LoVo (cell line): ENCODE results near the gene DAGLA.

Source experiments
- DNase-seq: peaks from one replicate; pipeline ENCODE4 v3.0.0-alpha.2; 2016; ENCODE audit warnings: low spot score

Gene DAGLA

GRCh38 chr11:61730240-61730994, 50.2 kb downstream of the DAGLA start:
- peak; percentile 73 for DNase-seq

- DNase-seq = no peak
These were observed 51.2 kb downstream of the DAGLA start for GRCh38 chr11:61731211-61731951.

GRCh38 chr11:61731952-61732675, 51.9 kb downstream of the DAGLA start:
- no peak for DNase-seq

GRCh38 chr11:61732705-61733104, 52.5 kb downstream of the DAGLA start:
- DNase-seq = no peak

GRCh38 chr11:61733120-61733978, 53.2 kb downstream of the DAGLA start:
- peak; percentile 74 for DNase-seq

- no peak for DNase-seq
These were observed 54.6 kb downstream of the DAGLA start for GRCh38 chr11:61734767-61735166.

GRCh38 chr11:61735391-61735790, 55.2 kb downstream of the DAGLA start:
- DNase-seq = no peak

- DNase-seq = no peak
These were observed 56.1 kb downstream of the DAGLA start for GRCh38 chr11:61736310-61736709.

- no peak for DNase-seq
These were observed 56.9 kb downstream of the DAGLA start for GRCh38 chr11:61737131-61737530.

GRCh38 chr11:61737636-61738386, 57.6 kb downstream of the DAGLA start:
- no peak for DNase-seq

GRCh38 chr11:61738776-61739175, 58.6 kb downstream of the DAGLA start:
- no peak for DNase-seq

- DNase-seq = no peak
These were observed 59.2 kb downstream of the DAGLA start for GRCh38 chr11:61739413-61739812.

GRCh38 chr11:61739966-61740365, 59.8 kb downstream of the DAGLA start:
- no peak for DNase-seq

- no peak for DNase-seq
These were observed 62.2 kb downstream of the DAGLA start for GRCh38 chr11:61742391-61742790.

- no peak for DNase-seq
These were observed 63.4 kb downstream of the DAGLA start for GRCh38 chr11:61743486-61744095.

- no peak for DNase-seq
These were observed 64.0 kb downstream of the DAGLA start for GRCh38 chr11:61744181-61744580.

- no peak for DNase-seq
These were observed 64.5 kb downstream of the DAGLA start for GRCh38 chr11:61744609-61745156.

GRCh38 chr11:61745781-61746441, 65.7 kb downstream of the DAGLA start:
- no peak for DNase-seq

- DNase-seq = no peak
These were observed 66.4 kb downstream of the DAGLA start for GRCh38 chr11:61746442-61747191.
